Measurements from ENCODE around the gene ZCCHC14.

ZCCHC14 gene

GRCh38 chr16:87356491-87356853, 136.4 kb downstream of the ZCCHC14 start:
- DNase-seq, result no peak
